NCI-H446 (cell line): Measurements from ENCODE around the gene BTBD8.

Experiments used
- DNase-seq, 2 experiments: peaks; one replicate each; lab custom pipeline; 2025; lab: John Stamatoyannopoulos, UW

BTBD8 gene

GRCh38 chr1:92192246-92192645 is 112.1 kb downstream of the BTBD8 start:
- DNase-seq, result no peak

GRCh38 chr1:92194511-92194910 is 114.4 kb downstream of the BTBD8 start:
- no peak for DNase-seq

GRCh38 chr1:92201973-92202372 is 121.8 kb downstream of the BTBD8 start:
- DNase-seq, result no peak

GRCh38 chr1:92203105-92203504 is 123.0 kb downstream of the BTBD8 start:
- DNase-seq, result no peak

- no peak for DNase-seq
Observed at GRCh38 chr1:92210701-92211100, 130.6 kb downstream of the BTBD8 start.

- DNase-seq, result no peak
Observed at GRCh38 chr1:92211166-92211565, 131.0 kb downstream of the BTBD8 start.

GRCh38 chr1:92217721-92218120 is 137.6 kb downstream of the BTBD8 start, which contains the start of gene C1orf146:
C1orf146 (plus strand) TSS chr1:92217915; CDS start chr1:92231421, 13,506 bp downstream.
- DNase-seq, result no peak

GRCh38 chr1:92218559-92218958 is 138.4 kb downstream of the BTBD8 start:
- no peak for DNase-seq

- no peak for DNase-seq
Observed at GRCh38 chr1:92219028-92219427, 138.9 kb downstream of the BTBD8 start.

GRCh38 chr1:92228401-92228800 is 148.3 kb downstream of the BTBD8 start:
- DNase-seq, result no peak

GRCh38 chr1:92230736-92231135 is 150.6 kb downstream of the BTBD8 start:
- no peak for DNase-seq
